Testis (tissue), 3 donors: Measurements from ENCODE around the gene SLC38A10. TPM values are rescaled to one million over a fixed set of nuclear protein-coding genes. Genes with fewer than 3 reads are reported as not detected.

Experiments used
- DNase-seq: peaks from one replicate; pipeline ENCODE4 v3.0.0-alpha.2; 2019
- H3K27ac ChIP-seq, 2 donors: fragments of 200-600 bp; sonication (generic); one replicate each; pipeline ENCODE4 v1.5.1; 2019
- H3K27me3 ChIP-seq: fragments of 200-600 bp; sonication (generic); one replicate; pipeline ENCODE4 v1.5.1; 2019
- H3K36me3 ChIP-seq: fragments of 200-600 bp; sonication (generic); one replicate; pipeline ENCODE4 v1.5.1; 2017; ENCODE audit warnings: low read depth; ENCODE audit errors: missing control alignments
- H3K4me1 ChIP-seq: fragments of 200-600 bp; sonication (generic); one replicate; pipeline ENCODE4 v1.5.1; 2019
- H3K4me3 ChIP-seq, 2 donors: fragments of 200-600 bp; sonication (generic); one replicate each; pipeline ENCODE4 v1.5.1; 2017 to 2019
- H3K9me3 ChIP-seq: fragments of 200-600 bp; sonication (generic); one replicate; pipeline ENCODE4 v1.5.1; 2017
- POLR2A ChIP-seq: fragments of 450-650 bp; IDR thresholded peaks from one replicate; pipeline ENCODE4 v1.6.1; 2017; ENCODE audit warnings: antibody characterized with exemption, mild to moderate bottlenecking, moderate library complexity
- WGBS, 2 donors: methylation state at CpG; one replicate each; pipeline ENCODE4 v1.1.5; 2018; 5-methylcytosine and 5-hydroxymethylcytosine counted together
- intact Hi-C: fragments of 100-400 bp; cut with DNase I; formaldehyde crosslinking; loops from one replicate; pipeline ENCODE4 v1.15.1; 2023; ENCODE audit warnings: low total_unique reads
- polyA plus RNA-seq: library from polyadenylated mRNA; stranded (reverse); fragments of 350-450 nt; fragmentation: Illumina TruSeq; extraction: RNeasy Lipid Tissue Mini Kit (QIAGEN cat#74804); gene quantifications from one replicate; pipeline ENCODE4 v1.2.3, GENCODE V29; 2014; ENCODE audit warnings: low read depth, low replicate concordance; ENCODE audit not compliant: insufficient read depth
- total RNA-seq, 2 donors: library from RNA; depleted of rRNA; stranded (reverse); fragments of >200 nt; gene quantifications; one replicate each; pipeline ENCODE4 v1.2.3, GENCODE V29; 2016
- TF ChIP-seq, protein P1 (sequence below), 3 experiments: fragments of 450-650 bp in 2 of 3; fragments of 200-600 bp in 1 of 3; sonication (generic) in 1 of 3; IDR thresholded peaks; one replicate each; pipeline ENCODE4 v1.5.1; 2016 to 2019; ENCODE audit warnings: antibody characterized with exemption in 3 of 3, mild to moderate bottlenecking in 2 of 3, moderate library complexity in 1 of 3

SLC38A10 gene
- total and polyA plus RNA-seq, 3 donors from 2014 or later = 77.1 to 150 (median 131) TPM

DNA sequence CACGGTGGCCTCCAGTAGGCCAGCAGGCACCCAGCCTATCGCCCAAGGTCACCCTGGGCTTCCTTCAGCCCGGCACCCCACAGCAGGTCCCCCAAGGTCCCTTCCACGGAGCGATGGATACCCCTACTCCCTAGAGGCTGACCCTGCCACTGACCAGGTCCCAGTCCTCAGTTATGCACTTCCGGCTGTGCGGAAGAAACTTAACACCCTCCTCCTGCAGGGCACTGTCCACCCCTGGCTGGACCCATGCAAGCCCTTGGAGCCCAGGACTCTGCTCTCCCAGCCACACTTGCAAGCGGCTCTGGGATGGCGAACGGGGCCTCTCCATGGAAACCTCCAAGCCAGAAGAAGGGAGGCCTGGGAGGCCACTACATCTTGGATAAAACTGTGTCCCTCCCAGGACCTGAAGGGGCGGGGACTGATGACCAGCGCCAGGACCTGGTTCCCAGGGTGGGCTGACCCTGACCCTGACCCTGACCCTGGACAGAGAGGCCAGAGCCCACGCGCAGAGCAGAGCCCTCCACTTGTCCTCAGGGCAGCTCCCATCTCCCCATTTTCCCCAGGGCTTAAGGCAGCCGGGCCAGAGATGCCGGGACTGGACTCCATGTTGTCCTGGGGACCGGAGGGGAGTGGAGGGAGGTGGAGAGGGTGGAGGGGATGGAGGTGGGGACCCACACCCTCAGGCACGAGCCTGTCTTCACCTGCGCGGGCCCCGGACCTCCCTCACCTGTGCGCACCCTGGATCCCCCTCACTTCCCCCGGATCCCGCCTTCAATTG lies 73.1 kb downstream of the SLC38A10 start:
- intact Hi-C loops = no loop called here
- Histone ChIP-seq H3K36me3 (no peaks in the 10 kb centered on the region), H3K4me1 (peaks cover 18% of the 10 kb centered on the region), H3K9me3 (no peaks in the 10 kb centered on the region), H3K4me3 (peak overlapping the region; percentile 76 to 80), H3K27me3 (no peaks in the 10 kb centered on the region), H3K27ac (no peak overlapping the region)
- DNase-seq = no peak
- WGBS, 2 donors = 6 to 7% methylated on average over 6 to 22 of the region's 24 CpGs
- TF ChIP-seq, protein P1, sequence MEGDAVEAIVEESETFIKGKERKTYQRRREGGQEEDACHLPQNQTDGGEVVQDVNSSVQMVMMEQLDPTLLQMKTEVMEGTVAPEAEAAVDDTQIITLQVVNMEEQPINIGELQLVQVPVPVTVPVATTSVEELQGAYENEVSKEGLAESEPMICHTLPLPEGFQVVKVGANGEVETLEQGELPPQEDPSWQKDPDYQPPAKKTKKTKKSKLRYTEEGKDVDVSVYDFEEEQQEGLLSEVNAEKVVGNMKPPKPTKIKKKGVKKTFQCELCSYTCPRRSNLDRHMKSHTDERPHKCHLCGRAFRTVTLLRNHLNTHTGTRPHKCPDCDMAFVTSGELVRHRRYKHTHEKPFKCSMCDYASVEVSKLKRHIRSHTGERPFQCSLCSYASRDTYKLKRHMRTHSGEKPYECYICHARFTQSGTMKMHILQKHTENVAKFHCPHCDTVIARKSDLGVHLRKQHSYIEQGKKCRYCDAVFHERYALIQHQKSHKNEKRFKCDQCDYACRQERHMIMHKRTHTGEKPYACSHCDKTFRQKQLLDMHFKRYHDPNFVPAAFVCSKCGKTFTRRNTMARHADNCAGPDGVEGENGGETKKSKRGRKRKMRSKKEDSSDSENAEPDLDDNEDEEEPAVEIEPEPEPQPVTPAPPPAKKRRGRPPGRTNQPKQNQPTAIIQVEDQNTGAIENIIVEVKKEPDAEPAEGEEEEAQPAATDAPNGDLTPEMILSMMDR (IDR thresholded peaks at IDR 0.05) = no peak
- TF ChIP-seq POLR2A = no peak

DNA sequence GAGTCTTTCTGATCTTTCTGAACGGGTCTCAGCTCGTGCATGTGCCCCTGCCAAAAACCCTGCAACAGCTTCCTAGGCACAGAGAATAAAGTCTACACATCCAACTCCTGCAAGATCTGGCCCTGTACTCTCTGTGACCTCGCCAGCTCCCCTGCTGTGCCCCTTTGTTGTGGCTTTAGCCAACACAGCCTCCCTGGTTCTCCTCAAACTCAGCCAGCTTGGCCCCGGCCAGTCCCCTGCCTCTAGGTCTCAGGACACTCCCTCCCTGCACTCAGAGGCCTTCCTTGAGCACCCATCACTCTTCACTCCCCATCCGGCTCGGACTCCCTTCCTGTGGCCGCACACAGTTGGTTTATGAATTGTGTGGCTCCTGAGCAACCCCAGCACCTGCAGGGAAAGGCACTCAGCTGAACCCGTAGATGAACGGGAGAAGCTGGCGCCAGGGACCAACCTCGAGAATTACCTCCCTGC lies 73.7 kb downstream of the SLC38A10 start:
- DNase-seq = no peak
- no peak overlapping the region for H3K4me3 ChIP-seq
- H3K9me3 ChIP-seq = no peaks in the 10 kb centered on the region
- peaks cover 18% of the 10 kb centered on the region for H3K4me1 ChIP-seq
- H3K36me3 ChIP-seq = no peaks in the 10 kb centered on the region
- no peak for TF ChIP-seq POLR2A
- TF ChIP-seq, protein P1 (IDR thresholded peaks at IDR 0.05) = no peak
- H3K27me3 ChIP-seq = no peaks in the 10 kb centered on the region
- intact Hi-C loops = no loop called here
- no peak overlapping the region for H3K27ac ChIP-seq
- WGBS, 2 donors = 61 to 76% methylated on average over 7 to 11 of the region's 11 CpGs

DNA sequence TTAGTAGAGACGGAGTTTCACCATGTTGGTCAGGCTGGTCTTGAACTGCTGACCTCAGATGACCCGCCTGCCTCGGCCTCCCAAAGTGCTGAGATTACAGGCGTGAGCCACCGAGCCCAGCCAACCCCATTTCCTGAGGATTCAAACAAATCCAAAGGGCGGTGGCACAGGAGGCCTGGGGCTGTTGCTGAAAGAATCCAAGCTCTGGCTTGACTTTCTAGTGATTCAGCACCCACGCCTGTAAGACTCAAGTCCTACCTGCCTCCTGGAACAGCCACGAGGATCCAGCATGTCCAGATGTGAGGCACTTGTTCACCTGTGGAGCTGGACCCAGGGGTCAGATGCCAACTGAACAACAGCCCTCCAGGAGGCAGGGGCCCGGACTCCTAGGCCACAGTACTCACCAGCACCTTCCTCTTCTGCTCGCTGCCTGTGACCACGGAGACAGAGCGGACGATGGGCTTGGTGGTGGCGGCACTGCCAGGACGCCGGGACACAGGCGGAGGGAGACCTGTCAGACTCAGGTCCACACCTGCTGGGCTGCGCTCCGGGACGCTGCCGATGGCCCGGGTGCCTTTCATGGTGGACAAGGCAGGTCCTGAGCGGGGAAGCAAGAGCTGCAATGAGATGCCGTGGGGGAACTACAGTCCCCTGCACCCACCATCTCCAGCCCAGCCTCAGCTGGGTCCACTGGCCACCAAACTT lies 75.5 kb downstream of the SLC38A10 start:
- intact Hi-C loops = no loop called here
- no peak for TF ChIP-seq POLR2A
- TF ChIP-seq, protein P1 (IDR thresholded peaks at IDR 0.05) = no peak
- H3K27me3 ChIP-seq = no peaks in the 10 kb centered on the region
- no peaks in the 10 kb centered on the region for H3K36me3 ChIP-seq
- no peak overlapping the region for H3K4me3 ChIP-seq
- H3K4me1 ChIP-seq = peaks cover 18% of the 10 kb centered on the region
- H3K9me3 ChIP-seq = no peaks in the 10 kb centered on the region
- 94 to 96% methylated on average over 9 to 24 of the region's 24 CpGs for WGBS, 2 donors
- DNase-seq = no peak
- no peak overlapping the region for H3K27ac ChIP-seq

DNA sequence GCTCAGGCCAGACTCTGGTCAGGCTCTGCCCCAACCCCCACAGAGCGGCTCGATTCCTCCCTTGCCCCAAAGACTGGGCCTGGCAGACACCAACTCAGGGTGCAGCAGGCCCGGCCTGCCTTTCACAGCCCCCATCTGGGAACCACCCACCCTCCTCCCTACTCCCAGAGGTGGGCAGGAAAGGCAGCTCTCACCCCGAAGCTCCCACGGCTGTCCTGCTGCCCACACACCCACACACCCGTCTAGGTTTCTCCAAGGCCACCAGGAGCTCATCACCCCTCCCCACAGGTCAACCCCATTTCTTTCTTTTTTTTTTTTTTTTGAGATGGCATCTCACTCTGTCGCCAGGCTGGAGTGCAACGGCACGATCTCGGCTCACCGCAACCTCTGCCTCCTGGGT lies 76.1 kb downstream of the SLC38A10 start:
- Histone ChIP-seq H3K27ac (no peak overlapping the region), H3K4me1 (peaks cover 18% of the 10 kb centered on the region), H3K27me3 (no peaks in the 10 kb centered on the region), H3K36me3 (no peaks in the 10 kb centered on the region), H3K9me3 (no peaks in the 10 kb centered on the region), H3K4me3 (no peak overlapping the region)
- intact Hi-C loops = no loop called here
- DNase-seq = no peak
- TF ChIP-seq POLR2A = no peak
- TF ChIP-seq, protein P1 (IDR thresholded peaks at IDR 0.05) = no peak
- WGBS, 2 donors = 84 to 85% methylated on average over 9 to 11 of the region's 11 CpGs
